Muscle of leg (tissue), 11 donors: ENCODE measurements around the gene TSPAN18. TPM values are rescaled to one million over a fixed set of nuclear protein-coding genes. Genes with fewer than 3 reads are reported as not detected.

Experiments
- DNase-seq: peaks from one replicate; pipeline ENCODE4 v3.0.0; 2013
- H3K27ac ChIP-seq: one replicate; pipeline ENCODE4 v1.5.1; 2013; ENCODE audit warnings: mild to moderate bottlenecking, low read length, control low read depth
- H3K27me3 ChIP-seq: one replicate; pipeline ENCODE4 v1.6.1; 2013; ENCODE audit warnings: low read length; ENCODE audit not compliant: control insufficient read depth, insufficient read depth
- H3K36me3 ChIP-seq: one replicate; pipeline ENCODE4 v1.6.1; 2013; ENCODE audit warnings: low read length; ENCODE audit not compliant: control insufficient read depth, insufficient read depth
- H3K4me1 ChIP-seq: one replicate; pipeline ENCODE4 v1.6.1; 2013; ENCODE audit warnings: low read length; ENCODE audit not compliant: control insufficient read depth, insufficient read depth
- H3K4me3 ChIP-seq: one replicate; pipeline ENCODE4 v1.5.1; 2013; ENCODE audit warnings: low read length, control low read depth
- H3K9me3 ChIP-seq: replicated peaks from 2 replicates; pipeline ENCODE4 v1.6.1; 2013; ENCODE audit warnings: low read depth, low read length; ENCODE audit not compliant: control insufficient read depth
- WGBS: methylation state at CpG from one replicate; pipeline ENCODE4 v1.1.5; 2013; ENCODE audit warnings: missing lambda C conversion rate; ENCODE audit not compliant: insufficient coverage; 5-methylcytosine and 5-hydroxymethylcytosine counted together
- polyA plus RNA-seq, 8 donors: library from polyadenylated mRNA; unstranded; fragments of 120-200 nt; gene quantifications; one replicate each; pipeline versions ENCODE4 v1.2.1 to v1.2.3, GENCODE V29; 2013; ENCODE audit warnings: inconsistent platforms in 1 of 8, low replicate concordance in 1 of 8; ENCODE audit not compliant: insufficient read length in 8 of 8, insufficient read depth in 1 of 8
- total RNA-seq: library from RNA; stranded (reverse); fragments of 120-200 nt; gene quantifications from one replicate; pipeline ENCODE4 v1.2.4, GENCODE V29; 2013

TSPAN18 gene
- total and polyA plus RNA-seq, 9 donors = 15.2 to 63.9 (median 44.0) TPM

- WGBS = 100% methylated on average over 1 of the region's 3 CpGs
- Histone ChIP-seq H3K4me1 (peaks cover 35% of the 10 kb centered on the region), H3K4me3 (no peak overlapping the region), H3K27me3 (no peaks in the 10 kb centered on the region), H3K9me3 (no peaks in the 10 kb centered on the region), H3K27ac (peak overlapping the region; percentile 74), H3K36me3 (peaks cover 12% of the 10 kb centered on the region)
- DNase-seq = no peak
Measured at GRCh38 chr11:44765676-44766075, 38.9 kb downstream of the TSPAN18 start.

GRCh38 chr11:44766112-44766971, 39.6 kb downstream of the TSPAN18 start:
- H3K27me3 ChIP-seq = no peaks in the 10 kb centered on the region
- WGBS = 50% methylated on average over 1 of the region's 8 CpGs
- peaks cover 12% of the 10 kb centered on the region for H3K36me3 ChIP-seq
- H3K4me3 ChIP-seq = no peak overlapping the region
- no peaks in the 10 kb centered on the region for H3K9me3 ChIP-seq
- peak; percentile 77 for DNase-seq
- H3K27ac ChIP-seq = peak overlapping the region; percentile 74
- peaks cover 30% of the 10 kb centered on the region for H3K4me1 ChIP-seq

- peak overlapping the region; percentile 74 for H3K27ac ChIP-seq
- no peak overlapping the region for H3K4me3 ChIP-seq
- H3K9me3 ChIP-seq = no peaks in the 10 kb centered on the region
- DNase-seq = no peak
- no peaks in the 10 kb centered on the region for H3K27me3 ChIP-seq
- H3K4me1 ChIP-seq = peaks cover 24% of the 10 kb centered on the region
- H3K36me3 ChIP-seq = peaks cover 12% of the 10 kb centered on the region
Measured at GRCh38 chr11:44766972-44767278, 40.2 kb downstream of the TSPAN18 start.

GRCh38 chr11:44767421-44767820, 40.7 kb downstream of the TSPAN18 start:
- no CpG with 5 or more reads among the region's 1 CpG for WGBS
- Histone ChIP-seq H3K9me3 (no peaks in the 10 kb centered on the region), H3K27ac (no peak overlapping the region), H3K36me3 (peaks cover 12% of the 10 kb centered on the region), H3K27me3 (no peaks in the 10 kb centered on the region), H3K4me1 (peaks cover 24% of the 10 kb centered on the region), H3K4me3 (no peak overlapping the region)
- no peak for DNase-seq

GRCh38 chr11:44770401-44770800, 43.6 kb downstream of the TSPAN18 start:
- Histone ChIP-seq H3K4me1 (peaks cover 36% of the 10 kb centered on the region), H3K36me3 (peaks cover 3% of the 10 kb centered on the region), H3K27me3 (no peaks in the 10 kb centered on the region), H3K4me3 (no peak overlapping the region), H3K27ac (no peak overlapping the region), H3K9me3 (no peaks in the 10 kb centered on the region)
- WGBS = 75% methylated on average over 1 of the region's 1 CpG
- no peak for DNase-seq

GRCh38 chr11:44771252-44771734, 44.5 kb downstream of the TSPAN18 start:
- H3K9me3 ChIP-seq = no peaks in the 10 kb centered on the region
- no peak overlapping the region for H3K27ac ChIP-seq
- DNase-seq = no peak
- no peaks in the 10 kb centered on the region for H3K27me3 ChIP-seq
- H3K4me3 ChIP-seq = no peak overlapping the region
- H3K4me1 ChIP-seq = peaks cover 38% of the 10 kb centered on the region
- peaks cover 3% of the 10 kb centered on the region for H3K36me3 ChIP-seq

- H3K27me3 ChIP-seq = peaks cover 2% of the 10 kb centered on the region
- no peak for DNase-seq
- peaks cover 38% of the 10 kb centered on the region for H3K4me1 ChIP-seq
- H3K36me3 ChIP-seq = peaks cover under 1% of the 10 kb centered on the region
- no peaks in the 10 kb centered on the region for H3K9me3 ChIP-seq
- H3K27ac ChIP-seq = no peak overlapping the region
- WGBS = 75% methylated on average over 2 of the region's 3 CpGs
- H3K4me3 ChIP-seq = no peak overlapping the region
Measured at GRCh38 chr11:44771841-44772240, 45.1 kb downstream of the TSPAN18 start.

GRCh38 chr11:44773351-44773965, 46.7 kb downstream of the TSPAN18 start:
- H3K27ac ChIP-seq = peak overlapping the region; percentile 29
- 45% methylated on average over 7 of the region's 9 CpGs for WGBS

GRCh38 chr11:44774108-44774507, 47.3 kb downstream of the TSPAN18 start:
- peak; percentile 65 for DNase-seq
- 0% methylated on average over 1 of the region's 2 CpGs for WGBS
- H3K4me3 ChIP-seq = no peak overlapping the region

More at GRCh38 chr11:44773351-44773965, 46.7 kb downstream of the TSPAN18 start:
- H3K9me3 ChIP-seq = no peaks in the 10 kb centered on the region
- H3K4me3 ChIP-seq = no peak overlapping the region
- DNase-seq = no peak
- H3K4me1 ChIP-seq = peaks cover 41% of the 10 kb centered on the region
- peaks cover 4% of the 10 kb centered on the region for H3K27me3 ChIP-seq
- H3K36me3 ChIP-seq = no peaks in the 10 kb centered on the region

GRCh38 chr11:44774731-44775130, 48.0 kb downstream of the TSPAN18 start:
- Histone ChIP-seq H3K27me3 (peaks cover 4% of the 10 kb centered on the region), H3K4me1 (peaks cover 46% of the 10 kb centered on the region), H3K4me3 (no peak overlapping the region), H3K9me3 (no peaks in the 10 kb centered on the region), H3K27ac (peak overlapping the region; percentile 55), H3K36me3 (no peaks in the 10 kb centered on the region)
- DNase-seq = peak; percentile 58
- 25% methylated on average over 2 of the region's 4 CpGs for WGBS

More at GRCh38 chr11:44774108-44774507, 47.3 kb downstream of the TSPAN18 start:
- H3K9me3 ChIP-seq = no peaks in the 10 kb centered on the region
- peaks cover 46% of the 10 kb centered on the region for H3K4me1 ChIP-seq
- H3K36me3 ChIP-seq = no peaks in the 10 kb centered on the region
- H3K27ac ChIP-seq = peak overlapping the region; percentile 55
- H3K27me3 ChIP-seq = peaks cover 4% of the 10 kb centered on the region
